ENCODE results near the gene KIF13A. TPM values are rescaled to one million over a fixed set of nuclear protein-coding genes. Genes with fewer than 3 reads are reported as not detected.

KIF13A gene
- total RNA-seq, 1 donor from 2014 or later, result 27.8 TPM

- DNase-seq, result no peak
Measured at GRCh38 chr6:17714879-17715851, 272.3 kb downstream of the KIF13A start.

- DNase-seq, result no peak
Measured at GRCh38 chr6:17714177-17714576, 273.3 kb downstream of the KIF13A start.

- no peak for DNase-seq
Measured at GRCh38 chr6:17712576-17712975, 274.9 kb downstream of the KIF13A start.

- DNase-seq, result no peak
Measured at GRCh38 chr6:17710331-17710730, 277.1 kb downstream of the KIF13A start.

- no peak for DNase-seq
Measured at GRCh38 chr6:17709476-17709875, 278.0 kb downstream of the KIF13A start.

Small RNA genes lying within 50 kb of the gene (small RNA-seq; reads per million reads assigned to genes)
- gene RF00019 (not detected), gene RNA5SP204 (0.32 reads per million, percentile 18 among the genes with 10 or more reads in this experiment)

Other genes with a start within 250 kb of the KIF13A start
- 2.8 TPM for gene NHLRC1, start 135.0 kb upstream of the KIF13A start, total RNA-seq
- gene TPMT, start 167.4 kb upstream of the KIF13A start, total RNA-seq, result 7.8 TPM
- 47.4 TPM for gene KDM1B, start 167.8 kb upstream of the KIF13A start, total RNA-seq

Data from occipital lobe (tissue), 3 donors.